ENCODE results near the gene SRSF8.

- TF ChIP-seq, protein P1, sequence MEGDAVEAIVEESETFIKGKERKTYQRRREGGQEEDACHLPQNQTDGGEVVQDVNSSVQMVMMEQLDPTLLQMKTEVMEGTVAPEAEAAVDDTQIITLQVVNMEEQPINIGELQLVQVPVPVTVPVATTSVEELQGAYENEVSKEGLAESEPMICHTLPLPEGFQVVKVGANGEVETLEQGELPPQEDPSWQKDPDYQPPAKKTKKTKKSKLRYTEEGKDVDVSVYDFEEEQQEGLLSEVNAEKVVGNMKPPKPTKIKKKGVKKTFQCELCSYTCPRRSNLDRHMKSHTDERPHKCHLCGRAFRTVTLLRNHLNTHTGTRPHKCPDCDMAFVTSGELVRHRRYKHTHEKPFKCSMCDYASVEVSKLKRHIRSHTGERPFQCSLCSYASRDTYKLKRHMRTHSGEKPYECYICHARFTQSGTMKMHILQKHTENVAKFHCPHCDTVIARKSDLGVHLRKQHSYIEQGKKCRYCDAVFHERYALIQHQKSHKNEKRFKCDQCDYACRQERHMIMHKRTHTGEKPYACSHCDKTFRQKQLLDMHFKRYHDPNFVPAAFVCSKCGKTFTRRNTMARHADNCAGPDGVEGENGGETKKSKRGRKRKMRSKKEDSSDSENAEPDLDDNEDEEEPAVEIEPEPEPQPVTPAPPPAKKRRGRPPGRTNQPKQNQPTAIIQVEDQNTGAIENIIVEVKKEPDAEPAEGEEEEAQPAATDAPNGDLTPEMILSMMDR (IDR thresholded peaks at IDR 0.05; ENCODE audit: low read depth, low read length), result no peak
- no peak for TF ChIP-seq POLR2A (IDR thresholded peaks at IDR 0.05; ENCODE audit: extremely low read depth, insufficient read length)
- TF ChIP-seq, protein P2, sequence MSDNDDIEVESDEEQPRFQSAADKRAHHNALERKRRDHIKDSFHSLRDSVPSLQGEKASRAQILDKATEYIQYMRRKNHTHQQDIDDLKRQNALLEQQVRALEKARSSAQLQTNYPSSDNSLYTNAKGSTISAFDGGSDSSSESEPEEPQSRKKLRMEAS (IDR thresholded peaks at IDR 0.05; ENCODE audit: low read depth, low read length), result no peak
Observed at GRCh38 chr11:95055283-95055897, 11.3 kb upstream of the SRSF8 start.
